K562 (cell line): ENCODE measurements around the gene ALKBH3. TPM values are rescaled to one million over a fixed set of nuclear protein-coding genes. Genes with fewer than 3 reads are reported as not detected.

Experiments used
- CBX5 ChIP-seq: IDR thresholded peaks from 2 replicates; pipeline ENCODE4 v1.6.1; 2014; ENCODE audit warnings: low read depth, borderline replicate concordance
- CREM ChIP-seq: IDR thresholded peaks from 2 replicates; pipeline ENCODE4 v1.6.1; 2014; ENCODE audit warnings: antibody characterized with exemption, low read depth
- CTBP1 ChIP-seq: fragments of 450-650 bp; IDR thresholded peaks from 2 replicates; pipeline ENCODE4 v1.6.1; 2016; ENCODE audit warnings: borderline replicate concordance
- FOSL1 ChIP-seq: fragments of 200-800 bp; sonication (Bioruptor generic); conservative IDR thresholded peaks from 2 replicates; pipeline ENCODE4 v1.6.1; 2016; ENCODE audit warnings: missing genetic modification characterization, missing compliant biosample characterization
- FOXA3 ChIP-seq, 2 experiments: fragments of 450-650 bp in 1 of 2; sonication (generic) in 1 of 2; formaldehyde crosslinking; IDR thresholded peaks in 1 of 2; conservative IDR thresholded peaks in 1 of 2; 2 replicates each; pipeline versions ENCODE4 v1.4.0 to v1.8.0; 2020 to 2022; ENCODE audit warnings: mild to moderate bottlenecking in 2 of 2, missing genetic modification reagents in 1 of 2
- JUN ChIP-seq, 2 experiments: sonication (generic) in 1 of 2; formaldehyde crosslinking in 1 of 2; IDR thresholded peaks; 2 replicates each; pipeline versions ENCODE4 v1.6.1 to v1.8.0; 2012 to 2022; ENCODE audit warnings: borderline replicate concordance in 2 of 2, mild to moderate bottlenecking in 2 of 2, improper control_type of control experiment in 1 of 2, low read depth in 1 of 2, low read length in 1 of 2, missing genetic modification reagents in 1 of 2
- NR4A1 ChIP-seq, 2 experiments: fragments of 250-450 bp in 1 of 2; fragments of 450-650 bp in 1 of 2; sonication (Bioruptor Pico) in 1 of 2; IDR thresholded peaks; 2 replicates each; pipeline versions ENCODE4 v1.4.0 to v1.6.1; 2016 to 2020; ENCODE audit warnings: mild to moderate bottlenecking in 2 of 2, missing compliant biosample characterization in 1 of 2, missing genetic modification characterization in 1 of 2, moderate library complexity in 1 of 2
- SLC30A9 ChIP-seq: fragments of 250-450 bp; sonication (Bioruptor Pico); IDR thresholded peaks from 2 replicates; pipeline ENCODE4 v1.8.0; 2022; ENCODE audit warnings: mild to moderate bottlenecking, moderate library complexity
- polyA plus RNA-seq, 8 experiments: library from polyadenylated mRNA; depleted of rRNA in 4 of 8; stranded (reverse) in 5 of 8; unstranded in 3 of 8; fragments of >200 nt; fragmentation: Nextera tagmentation in 2 of 8; fragmentation: Illumina TruSeq in 1 of 8; extraction: Ambion mirVana in 2 of 8; extraction: Trizol in 1 of 8; gene quantifications; 2 replicates each; pipeline versions ENCODE4 v1.2.1 to v1.2.3, GENCODE V29; 2011 to 2014; ENCODE audit warnings: inconsistent platforms in 1 of 8, missing spikeins in 1 of 8
- total RNA-seq, 7 experiments: library from RNA; depleted of rRNA in 6 of 7; stranded (reverse); fragments of >200 nt in 6 of 7; fragmentation: Illumina TruSeq in 2 of 7; extraction: Trizol in 2 of 7; gene quantifications; 2 replicates each; pipeline versions ENCODE4 v1.2.1 to v1.2.3, GENCODE V29; 2011 to 2021; ENCODE audit warnings: low replicate concordance in 1 of 7
- TF ChIP-seq, protein P1 (sequence below): fragments of 450-650 bp; IDR thresholded peaks from 2 replicates; pipeline ENCODE4 v1.6.1; 2016; ENCODE audit warnings: mild to moderate bottlenecking, moderate library complexity

Gene ALKBH3
- total and polyA plus RNA-seq, 9 of the 15 experiments (the other 6 are each of a cell fraction or from before 2014, with no cell fraction given), result 16.0 to 49.9 (median 36.5) TPM

DNA sequence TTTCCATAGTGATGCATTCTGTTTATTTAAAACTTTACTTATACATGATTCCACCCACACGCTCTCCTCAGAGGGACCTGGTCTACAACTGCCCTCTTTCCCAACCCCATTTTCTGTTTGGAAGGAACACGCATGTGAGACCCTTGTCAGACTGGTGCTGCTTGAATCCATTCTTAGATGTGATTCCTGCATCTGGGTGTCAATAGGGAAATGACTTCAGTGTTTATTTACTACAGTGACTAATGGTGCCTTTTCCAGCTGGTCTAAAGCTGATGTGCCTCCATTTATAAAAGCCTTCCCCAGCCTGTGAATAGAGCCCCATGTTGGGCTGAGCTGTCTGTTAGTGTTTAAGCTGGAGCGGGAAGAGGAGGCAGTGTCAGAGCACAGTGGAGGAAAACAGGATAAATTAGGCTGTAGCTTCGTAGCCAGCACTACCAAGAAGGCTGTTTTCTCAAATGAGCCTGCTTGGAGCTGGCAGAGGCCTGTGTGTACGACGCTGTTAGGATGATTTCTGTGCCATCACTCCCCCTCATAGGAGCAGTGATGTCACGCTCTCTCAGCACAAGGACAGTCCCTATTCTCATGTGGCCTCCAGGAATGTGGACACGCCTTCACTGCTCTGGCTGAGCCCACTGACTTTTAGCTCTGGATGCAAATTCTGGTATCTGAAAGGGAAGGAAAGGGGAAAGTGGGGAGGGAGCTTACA lies 42.9 kb downstream of the ALKBH3 start (continued):
- TF ChIP-seq, protein P1, sequence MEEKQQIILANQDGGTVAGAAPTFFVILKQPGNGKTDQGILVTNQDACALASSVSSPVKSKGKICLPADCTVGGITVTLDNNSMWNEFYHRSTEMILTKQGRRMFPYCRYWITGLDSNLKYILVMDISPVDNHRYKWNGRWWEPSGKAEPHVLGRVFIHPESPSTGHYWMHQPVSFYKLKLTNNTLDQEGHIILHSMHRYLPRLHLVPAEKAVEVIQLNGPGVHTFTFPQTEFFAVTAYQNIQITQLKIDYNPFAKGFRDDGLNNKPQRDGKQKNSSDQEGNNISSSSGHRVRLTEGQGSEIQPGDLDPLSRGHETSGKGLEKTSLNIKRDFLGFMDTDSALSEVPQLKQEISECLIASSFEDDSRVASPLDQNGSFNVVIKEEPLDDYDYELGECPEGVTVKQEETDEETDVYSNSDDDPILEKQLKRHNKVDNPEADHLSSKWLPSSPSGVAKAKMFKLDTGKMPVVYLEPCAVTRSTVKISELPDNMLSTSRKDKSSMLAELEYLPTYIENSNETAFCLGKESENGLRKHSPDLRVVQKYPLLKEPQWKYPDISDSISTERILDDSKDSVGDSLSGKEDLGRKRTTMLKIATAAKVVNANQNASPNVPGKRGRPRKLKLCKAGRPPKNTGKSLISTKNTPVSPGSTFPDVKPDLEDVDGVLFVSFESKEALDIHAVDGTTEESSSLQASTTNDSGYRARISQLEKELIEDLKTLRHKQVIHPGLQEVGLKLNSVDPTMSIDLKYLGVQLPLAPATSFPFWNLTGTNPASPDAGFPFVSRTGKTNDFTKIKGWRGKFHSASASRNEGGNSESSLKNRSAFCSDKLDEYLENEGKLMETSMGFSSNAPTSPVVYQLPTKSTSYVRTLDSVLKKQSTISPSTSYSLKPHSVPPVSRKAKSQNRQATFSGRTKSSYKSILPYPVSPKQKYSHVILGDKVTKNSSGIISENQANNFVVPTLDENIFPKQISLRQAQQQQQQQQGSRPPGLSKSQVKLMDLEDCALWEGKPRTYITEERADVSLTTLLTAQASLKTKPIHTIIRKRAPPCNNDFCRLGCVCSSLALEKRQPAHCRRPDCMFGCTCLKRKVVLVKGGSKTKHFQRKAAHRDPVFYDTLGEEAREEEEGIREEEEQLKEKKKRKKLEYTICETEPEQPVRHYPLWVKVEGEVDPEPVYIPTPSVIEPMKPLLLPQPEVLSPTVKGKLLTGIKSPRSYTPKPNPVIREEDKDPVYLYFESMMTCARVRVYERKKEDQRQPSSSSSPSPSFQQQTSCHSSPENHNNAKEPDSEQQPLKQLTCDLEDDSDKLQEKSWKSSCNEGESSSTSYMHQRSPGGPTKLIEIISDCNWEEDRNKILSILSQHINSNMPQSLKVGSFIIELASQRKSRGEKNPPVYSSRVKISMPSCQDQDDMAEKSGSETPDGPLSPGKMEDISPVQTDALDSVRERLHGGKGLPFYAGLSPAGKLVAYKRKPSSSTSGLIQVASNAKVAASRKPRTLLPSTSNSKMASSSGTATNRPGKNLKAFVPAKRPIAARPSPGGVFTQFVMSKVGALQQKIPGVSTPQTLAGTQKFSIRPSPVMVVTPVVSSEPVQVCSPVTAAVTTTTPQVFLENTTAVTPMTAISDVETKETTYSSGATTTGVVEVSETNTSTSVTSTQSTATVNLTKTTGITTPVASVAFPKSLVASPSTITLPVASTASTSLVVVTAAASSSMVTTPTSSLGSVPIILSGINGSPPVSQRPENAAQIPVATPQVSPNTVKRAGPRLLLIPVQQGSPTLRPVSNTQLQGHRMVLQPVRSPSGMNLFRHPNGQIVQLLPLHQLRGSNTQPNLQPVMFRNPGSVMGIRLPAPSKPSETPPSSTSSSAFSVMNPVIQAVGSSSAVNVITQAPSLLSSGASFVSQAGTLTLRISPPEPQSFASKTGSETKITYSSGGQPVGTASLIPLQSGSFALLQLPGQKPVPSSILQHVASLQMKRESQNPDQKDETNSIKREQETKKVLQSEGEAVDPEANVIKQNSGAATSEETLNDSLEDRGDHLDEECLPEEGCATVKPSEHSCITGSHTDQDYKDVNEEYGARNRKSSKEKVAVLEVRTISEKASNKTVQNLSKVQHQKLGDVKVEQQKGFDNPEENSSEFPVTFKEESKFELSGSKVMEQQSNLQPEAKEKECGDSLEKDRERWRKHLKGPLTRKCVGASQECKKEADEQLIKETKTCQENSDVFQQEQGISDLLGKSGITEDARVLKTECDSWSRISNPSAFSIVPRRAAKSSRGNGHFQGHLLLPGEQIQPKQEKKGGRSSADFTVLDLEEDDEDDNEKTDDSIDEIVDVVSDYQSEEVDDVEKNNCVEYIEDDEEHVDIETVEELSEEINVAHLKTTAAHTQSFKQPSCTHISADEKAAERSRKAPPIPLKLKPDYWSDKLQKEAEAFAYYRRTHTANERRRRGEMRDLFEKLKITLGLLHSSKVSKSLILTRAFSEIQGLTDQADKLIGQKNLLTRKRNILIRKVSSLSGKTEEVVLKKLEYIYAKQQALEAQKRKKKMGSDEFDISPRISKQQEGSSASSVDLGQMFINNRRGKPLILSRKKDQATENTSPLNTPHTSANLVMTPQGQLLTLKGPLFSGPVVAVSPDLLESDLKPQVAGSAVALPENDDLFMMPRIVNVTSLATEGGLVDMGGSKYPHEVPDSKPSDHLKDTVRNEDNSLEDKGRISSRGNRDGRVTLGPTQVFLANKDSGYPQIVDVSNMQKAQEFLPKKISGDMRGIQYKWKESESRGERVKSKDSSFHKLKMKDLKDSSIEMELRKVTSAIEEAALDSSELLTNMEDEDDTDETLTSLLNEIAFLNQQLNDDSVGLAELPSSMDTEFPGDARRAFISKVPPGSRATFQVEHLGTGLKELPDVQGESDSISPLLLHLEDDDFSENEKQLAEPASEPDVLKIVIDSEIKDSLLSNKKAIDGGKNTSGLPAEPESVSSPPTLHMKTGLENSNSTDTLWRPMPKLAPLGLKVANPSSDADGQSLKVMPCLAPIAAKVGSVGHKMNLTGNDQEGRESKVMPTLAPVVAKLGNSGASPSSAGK, result peak; percentile 12; the same call in 1 of the 2 replicates
- TF ChIP-seq FOXA3 (CRISPR knock-in tag; conservative IDR thresholded peaks at IDR 0.05 in 1 of 2, IDR thresholded peaks at IDR 0.05 in 1 of 2), result 0 out of 4 replicates have a peak, but pooled peaks of 1 of the 2 experiments have one; percentile 16
- TF ChIP-seq CREM, result peak; percentile 51
- TF ChIP-seq CTBP1, result 0 out of 2 replicates have a peak, but pooled peaks have one; percentile 34
- peak; percentile 29; the same call in 1 of the 2 replicates for TF ChIP-seq FOSL1 (tag)
- peak; percentile 28; the same call in 1 of the 2 replicates for TF ChIP-seq JUN (IDR thresholded peaks at IDR 0.05; ENCODE audit: borderline replicate concordance, low read depth, low read length)
- TF ChIP-seq JUN (CRISPR knock-in tag; IDR thresholded peaks at IDR 0.05; ENCODE audit: borderline replicate concordance), result no peak
- no peak for TF ChIP-seq NR4A1 (CRISPR knock-in tag; IDR thresholded peaks at IDR 0.05)
- 0 out of 2 replicates have a peak, but pooled peaks have one; percentile 41 for TF ChIP-seq NR4A1 (tag; IDR thresholded peaks at IDR 0.05)
- no peak for TF ChIP-seq CBX5
- TF ChIP-seq SLC30A9 (CRISPR knock-in tag), result no peak
